ENCODE measurements around the gene MTMR12. TPM values are rescaled to one million over a fixed set of nuclear protein-coding genes. Genes with fewer than 3 reads are reported as not detected.

The MTMR12 gene
- total and polyA plus RNA-seq, 10 of the 15 experiments (the other 5 are each of a cell fraction or from before 2014, with no cell fraction given) = 5.0 to 22.9 (median 16.3) TPM

GRCh38 chr5:32265902-32266301 lies 46.8 kb downstream of the MTMR12 start:
- ChIA-PET CTCF (no interaction called here), POLR2A (no interaction called here), SMC1A (ENCODE audit: uncharacterized antibody, unreplicated experiment) (no interaction called here), RAD21 (ENCODE audit: unreplicated experiment) (no interaction called here)
- WGBS (ENCODE audit: insufficient coverage, insufficient replicate concordance, low lambda C conversion rate, missing lambda C conversion rate) = 81% methylated on average over 6 of the region's 6 CpGs
- H2AFZ ChIP-seq (ENCODE audit: control insufficient read depth, low read depth, low read length) = no peak overlapping the region
- peaks cover 6% of the 10 kb centered on the region for H3K4me1 ChIP-seq (ENCODE audit: control insufficient read depth, insufficient read depth, low read length)
- DNase-seq (ENCODE audit: low read depth, low spot score) (no peak), FAIRE-seq (no peak), ATAC-seq (no peak)
- TF ChIP-seq SMARCA5 (IDR thresholded peaks at IDR 0.05) (no peak), FOS (IDR thresholded peaks at IDR 0.05; ENCODE audit: borderline replicate concordance, extremely low read depth, insufficient read length) (no peak), RUNX3 (IDR thresholded peaks at IDR 0.05; ENCODE audit: low read length) (no peak), NFYA (IDR thresholded peaks at IDR 0.05; ENCODE audit: borderline replicate concordance, low read depth, low read length) (no peak), HDAC6 (IDR thresholded peaks at IDR 0.05; ENCODE audit: unreplicated experiment) (no peak), POLR2AphosphoS2 (IDR thresholded peaks at IDR 0.05; ENCODE audit: low read depth, low read length) (no peak), CEBPZ (IDR thresholded peaks at IDR 0.05; ENCODE audit: low read depth, low read length) (no peak), SIX5 (IDR thresholded peaks at IDR 0.05; ENCODE audit: low read depth, low read length, severe bottlenecking) (no peak), MYB (IDR thresholded peaks at IDR 0.05; ENCODE audit: borderline replicate concordance, low read depth, low read length) (no peak), STAT3 (IDR thresholded peaks at IDR 0.05; ENCODE audit: low read depth, low read length) (no peak), RAD51 (IDR thresholded peaks at IDR 0.05) (no peak), ZNF384 (IDR thresholded peaks at IDR 0.05; ENCODE audit: borderline replicate concordance, low read depth, low read length) (no peak), HCFC1 (IDR thresholded peaks at IDR 0.05; ENCODE audit: low read length) (no peak), LARP7 (IDR thresholded peaks at IDR 0.05) (no peak), NR2F1 (conservative IDR thresholded peaks at IDR 0.05) (no peak), NFIC (IDR thresholded peaks at IDR 0.05; ENCODE audit: low read depth, low read length) (no peak), NKRF (conservative IDR thresholded peaks at IDR 0.05) (no peak), RELA (IDR thresholded peaks at IDR 0.05; ENCODE audit: borderline replicate concordance, partially characterized antibody) (no peak), E4F1 (IDR thresholded peaks at IDR 0.05; ENCODE audit: borderline replicate concordance, partially characterized antibody) (no peak)
- H3K9me3 ChIP-seq (replicated peaks; ENCODE audit: control insufficient read depth, insufficient read depth, low read length) = no peaks in the 10 kb centered on the region
- BruUV-seq (replicated peaks) = no TSS peak
- intact Hi-C loops (cut with micrococcal nuclease; ENCODE audit: unreplicated experiment) = no loop called here
- no peaks in the 10 kb centered on the region for H3K27me3 ChIP-seq (replicated peaks in 1 of 2; ENCODE audit: control insufficient read depth in 2 of 2, insufficient read depth in 2 of 2, low read length in 1 of 2)
- no peak overlapping the region for H3K27ac ChIP-seq (ENCODE audit: control insufficient read depth, insufficient read depth)
- H4K20me1 ChIP-seq (ENCODE audit: control insufficient read depth, insufficient read depth) = no peaks in the 10 kb centered on the region
- H3K79me2 ChIP-seq (ENCODE audit: control insufficient read depth, insufficient read depth, low read length) = no peaks in the 10 kb centered on the region
- H3K4me2 ChIP-seq (ENCODE audit: control insufficient read depth, insufficient read depth) = no peak overlapping the region
- peaks cover 3 to 11% of the 10 kb centered on the region in 2 experiments for H3K36me3 ChIP-seq (ENCODE audit: control insufficient read depth in 2 of 2, insufficient read depth in 2 of 2, low read length in 1 of 2)
- in situ Hi-C loops (cut with MboI) = no loop called here
- H3K9ac ChIP-seq (ENCODE audit: control insufficient read depth, insufficient read depth, low read length) = no peak overlapping the region
- no peak overlapping the region for H3K4me3 ChIP-seq
